IPS DF 19.7 (cell line): ENCODE data around the gene OR52B6.
A peak's percentile ranks its signal among the peaks of the same experiment; 100 is the strongest.
"Not testable (repeated sequence)": the region's sequence is repeated elsewhere in the genome, so short reads cannot be mapped to it uniquely, and the experiment has no call there.

Source experiments
- DNase-seq: peaks from one replicate; pipeline ENCODE4 v3.0.0-alpha.2; 2013; ENCODE audit warnings: low read depth, low spot score

OR52B6 gene

GRCh38 chr11:5593146-5593545 lies 12.5 kb downstream of the OR52B6 start:
- no peak for DNase-seq

- no peak for DNase-seq
Observed at GRCh38 chr11:5596607-5597201, 16.0 kb downstream of the OR52B6 start, which contains the start of gene TRIM6. Gene TRIM6, plus strand, starts transcription at chr11:5596637. Its CDS starts 261 bp downstream, at chr11:5596898.

- DNase-seq: no peak
Observed at GRCh38 chr11:5597953-5598352, 17.3 kb downstream of the OR52B6 start.

- DNase-seq: peak; percentile 61
Observed at GRCh38 chr11:5600374-5600851, 19.7 kb downstream of the OR52B6 start.

GRCh38 chr11:5602791-5603190 lies 22.1 kb downstream of the OR52B6 start:
- not testable (repeated sequence) for DNase-seq

GRCh38 chr11:5603326-5603725 lies 22.6 kb downstream of the OR52B6 start:
- DNase-seq: no peak

- DNase-seq: no peak
Observed at GRCh38 chr11:5604896-5605295, 24.2 kb downstream of the OR52B6 start.

GRCh38 chr11:5605849-5606248 lies 25.2 kb downstream of the OR52B6 start:
- no peak for DNase-seq

GRCh38 chr11:5608808-5609207 lies 28.1 kb downstream of the OR52B6 start:
- no peak for DNase-seq

- DNase-seq: no peak
Observed at GRCh38 chr11:5610446-5610845, 29.8 kb downstream of the OR52B6 start.

- no peak for DNase-seq
Observed at GRCh38 chr11:5611627-5612026, 30.9 kb downstream of the OR52B6 start.

GRCh38 chr11:5618807-5619206 lies 38.1 kb downstream of the OR52B6 start:
- DNase-seq: no peak

GRCh38 chr11:5620651-5621521 lies 40.2 kb downstream of the OR52B6 start:
- DNase-seq: no peak

GRCh38 chr11:5621580-5621979 lies 40.9 kb downstream of the OR52B6 start:
- no peak for DNase-seq

- no peak for DNase-seq
Observed at GRCh38 chr11:5622802-5623201, 42.1 kb downstream of the OR52B6 start.

GRCh38 chr11:5624489-5625279 lies 44.0 kb downstream of the OR52B6 start, which contains the start of gene TRIM34:
Gene TRIM34, plus strand, starts transcription at chr11:5625001. Its CDS starts 7,331 bp downstream, at chr11:5632332.
- DNase-seq: peak; percentile 38

GRCh38 chr11:5625281-5625680 lies 44.6 kb downstream of the OR52B6 start:
- DNase-seq: no peak

- no peak for DNase-seq
Observed at GRCh38 chr11:5626196-5626595, 45.5 kb downstream of the OR52B6 start.

- DNase-seq: no peak
Observed at GRCh38 chr11:5631417-5631816, 50.7 kb downstream of the OR52B6 start.
